HUES64 (cell line): ENCODE measurements around the gene SDC1.

Experiments used
- H3K27ac ChIP-seq: 2 replicates; pipeline ENCODE4 v1.7.0; 2013; ENCODE audit warnings: low read depth, low read length, inconsistent platforms
- H3K27me3 ChIP-seq: 2 replicates; pipeline ENCODE4 v1.6.1; 2013; ENCODE audit warnings: mild to moderate bottlenecking, low read length; ENCODE audit not compliant: insufficient read depth
- H3K36me3 ChIP-seq: 2 replicates; pipeline ENCODE4 v1.6.1; 2013; ENCODE audit warnings: mild to moderate bottlenecking, low read length; ENCODE audit not compliant: insufficient read depth
- H3K4me1 ChIP-seq: 2 replicates; pipeline ENCODE4 v1.6.1; 2013; ENCODE audit warnings: mild to moderate bottlenecking, low read length, moderate library complexity; ENCODE audit not compliant: insufficient read depth
- H3K4me3 ChIP-seq: 2 replicates; pipeline ENCODE4 v1.5.1; 2013; ENCODE audit warnings: mild to moderate bottlenecking, low read length, moderate library complexity
- H3K9ac ChIP-seq: 2 replicates; pipeline ENCODE4 v1.6.1; 2013; ENCODE audit warnings: mild to moderate bottlenecking, low read depth, low read length
- H3K9me3 ChIP-seq: 2 replicates; pipeline ENCODE4 v1.6.1; 2013; ENCODE audit warnings: low read depth, low read length; ENCODE audit not compliant: insufficient read depth
- WGBS: fragments of 150-250, 120-280 bp; methylation state at CpG from one replicate; pipeline ENCODE4 v1.1.7; 2013; ENCODE audit warnings: missing lambda C conversion rate; 5-methylcytosine and 5-hydroxymethylcytosine counted together

The SDC1 gene

GRCh38 chr2:20186855-20187187, 38.1 kb downstream of the SDC1 start:
- H3K36me3 ChIP-seq, result no peaks in the 10 kb centered on the region
- H3K9me3 ChIP-seq, result no peaks in the 10 kb centered on the region
- H3K4me3 ChIP-seq, result no peak overlapping the region
- H3K27ac ChIP-seq, result no peak overlapping the region
- H3K4me1 ChIP-seq, result peaks cover 47% of the 10 kb centered on the region
- H3K9ac ChIP-seq, result no peak overlapping the region
- H3K27me3 ChIP-seq, result no peaks in the 10 kb centered on the region
- 94% methylated on average over 4 of the region's 4 CpGs for WGBS

- Histone ChIP-seq H3K4me1 (peaks cover 42% of the 10 kb centered on the region), H3K27ac (no peak overlapping the region), H3K36me3 (no peaks in the 10 kb centered on the region), H3K27me3 (no peaks in the 10 kb centered on the region), H3K4me3 (no peak overlapping the region), H3K9ac (no peak overlapping the region; the same call in 1 of the 2 replicates), H3K9me3 (no peaks in the 10 kb centered on the region)
- 69% methylated on average over 13 of the region's 13 CpGs for WGBS
Measured at GRCh38 chr2:20186078-20186854, 38.7 kb downstream of the SDC1 start.

- Histone ChIP-seq H3K4me3 (no peak overlapping the region), H3K36me3 (no peaks in the 10 kb centered on the region), H3K27me3 (no peaks in the 10 kb centered on the region), H3K27ac (no peak overlapping the region), H3K9ac (no peak overlapping the region), H3K9me3 (no peaks in the 10 kb centered on the region), H3K4me1 (peaks cover 36% of the 10 kb centered on the region; the same call in 1 of the 2 replicates)
- 67% methylated on average over 18 of the region's 18 CpGs for WGBS
Measured at GRCh38 chr2:20185176-20186022, 39.5 kb downstream of the SDC1 start.

GRCh38 chr2:20184067-20184938, 40.6 kb downstream of the SDC1 start:
- Histone ChIP-seq H3K9ac (no peak overlapping the region), H3K36me3 (no peaks in the 10 kb centered on the region), H3K4me3 (no peak overlapping the region), H3K9me3 (no peaks in the 10 kb centered on the region), H3K27me3 (no peaks in the 10 kb centered on the region), H3K27ac (no peak overlapping the region), H3K4me1 (peaks cover 35% of the 10 kb centered on the region; the same call in 1 of the 2 replicates)
- WGBS, result 79% methylated on average over 17 of the region's 17 CpGs

- Histone ChIP-seq H3K9ac (no peak overlapping the region), H3K27ac (no peak overlapping the region), H3K36me3 (no peaks in the 10 kb centered on the region), H3K9me3 (no peaks in the 10 kb centered on the region), H3K4me3 (no peak overlapping the region), H3K4me1 (peaks cover 26% of the 10 kb centered on the region; the same call in 1 of the 2 replicates), H3K27me3 (no peaks in the 10 kb centered on the region)
- 81% methylated on average over 1 of the region's 1 CpG for WGBS
Measured at GRCh38 chr2:20183373-20183772, 41.6 kb downstream of the SDC1 start.

GRCh38 chr2:20182241-20182931, 42.5 kb downstream of the SDC1 start:
- 93% methylated on average over 16 of the region's 16 CpGs for WGBS
- Histone ChIP-seq H3K4me3 (no peak overlapping the region), H3K4me1 (peaks cover 19% of the 10 kb centered on the region; the same call in 1 of the 2 replicates), H3K9ac (no peak overlapping the region), H3K27ac (no peak overlapping the region), H3K27me3 (no peaks in the 10 kb centered on the region), H3K36me3 (no peaks in the 10 kb centered on the region), H3K9me3 (no peaks in the 10 kb centered on the region)

- H3K36me3 ChIP-seq, result no peaks in the 10 kb centered on the region
- no peaks in the 10 kb centered on the region for H3K27me3 ChIP-seq
- no peak overlapping the region for H3K4me3 ChIP-seq
- no peak overlapping the region for H3K9ac ChIP-seq
- 91% methylated on average over 7 of the region's 7 CpGs for WGBS
- peaks cover 19% of the 10 kb centered on the region; the same call in 1 of the 2 replicates for H3K4me1 ChIP-seq
- no peaks in the 10 kb centered on the region for H3K9me3 ChIP-seq
- H3K27ac ChIP-seq, result no peak overlapping the region
Measured at GRCh38 chr2:20181761-20182160, 43.2 kb downstream of the SDC1 start.

GRCh38 chr2:20180676-20181648, 44.0 kb downstream of the SDC1 start:
- Histone ChIP-seq H3K36me3 (no peaks in the 10 kb centered on the region), H3K27me3 (no peaks in the 10 kb centered on the region), H3K27ac (no peak overlapping the region), H3K4me3 (no peak overlapping the region), H3K9ac (no peak overlapping the region), H3K9me3 (no peaks in the 10 kb centered on the region), H3K4me1 (peaks cover 12% of the 10 kb centered on the region; the same call in 1 of the 2 replicates)
- WGBS, result 95% methylated on average over 17 of the region's 17 CpGs

GRCh38 chr2:20179755-20180594, 45.0 kb downstream of the SDC1 start:
- Histone ChIP-seq H3K27me3 (no peaks in the 10 kb centered on the region), H3K9me3 (no peaks in the 10 kb centered on the region), H3K4me3 (no peak overlapping the region), H3K36me3 (no peaks in the 10 kb centered on the region), H3K4me1 (peaks cover 3% of the 10 kb centered on the region; the same call in 1 of the 2 replicates), H3K27ac (no peak overlapping the region), H3K9ac (no peak overlapping the region)
- 84% methylated on average over 25 of the region's 25 CpGs for WGBS
